ENCODE measurements around the gene ASAP2.

Gene ASAP2

DNA sequence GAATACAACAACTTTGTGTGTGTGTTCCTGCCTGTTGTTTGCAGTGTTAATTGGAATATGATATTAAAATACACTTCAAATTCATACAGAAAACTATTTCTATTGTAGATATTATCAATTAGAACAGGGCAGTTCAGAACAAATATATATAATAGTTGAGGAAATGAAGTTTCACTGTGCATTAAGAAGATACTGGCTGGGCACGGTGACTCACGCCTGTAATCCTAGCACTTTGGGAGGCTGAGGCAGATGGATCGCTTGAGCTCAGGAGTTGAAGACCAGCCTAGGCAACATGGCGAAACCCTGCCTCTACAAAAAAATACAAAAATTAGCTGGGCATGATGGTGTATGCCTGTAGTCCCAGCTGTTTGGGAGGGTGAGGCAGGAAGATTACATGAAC, 79.3 kb downstream of the ASAP2 start:
- Histone ChIP-seq H3K23ac (ENCODE audit: low read length) (no peak overlapping the region), H3K18ac (ENCODE audit: low read length) (no peak overlapping the region), H2BK15ac (replicated peaks; ENCODE audit: low read depth) (no peak overlapping the region), H3K4me1 (ENCODE audit: control insufficient read depth, low read depth, low read length) (no peaks in the 10 kb centered on the region), H2BK5ac (ENCODE audit: low read length) (no peak overlapping the region), H3K4me3 (ENCODE audit: low read length) (no peak overlapping the region), H4K5ac (ENCODE audit: low read length) (no peak overlapping the region), H2AK5ac (ENCODE audit: low read length) (no peak overlapping the region), H3K4ac (ENCODE audit: low read depth, low read length) (no peak overlapping the region), H3K27me3 (ENCODE audit: insufficient read depth, low read length, poor library complexity) (no peaks in the 10 kb centered on the region), H3K79me2 (ENCODE audit: control insufficient read depth, insufficient read depth, low read length) (no peaks in the 10 kb centered on the region), H3K36me3 (ENCODE audit: control insufficient read depth, insufficient read depth, low read length) (no peaks in the 10 kb centered on the region), H4K8ac (ENCODE audit: low read depth, low read length) (no peak overlapping the region), H2BK120ac (ENCODE audit: low read depth, low read length) (no peak overlapping the region), H3K56ac (ENCODE audit: low read length) (no peak overlapping the region), H3K27ac (ENCODE audit: low read depth, low read length) (no peak overlapping the region), H3K79me1 (ENCODE audit: low read length) (no peaks in the 10 kb centered on the region), H3K9ac (ENCODE audit: low read length) (no peak overlapping the region), H3K4me2 (ENCODE audit: low read length) (no peak overlapping the region)
- no CpG with 5 or more reads among the region's 4 CpGs for WGBS (ENCODE audit: extremely low coverage, insufficient coverage, low lambda C conversion rate)
- DNase-seq: no peak

GRCh38 chr2:9286554-9287399, 80.2 kb downstream of the ASAP2 start:
- Histone ChIP-seq H3K18ac (ENCODE audit: low read length) (no peak overlapping the region), H3K4ac (ENCODE audit: low read depth, low read length) (no peak overlapping the region), H3K4me3 (ENCODE audit: low read length) (no peak overlapping the region), H3K79me2 (ENCODE audit: control insufficient read depth, insufficient read depth, low read length) (no peaks in the 10 kb centered on the region), H3K27me3 (ENCODE audit: insufficient read depth, low read length, poor library complexity) (no peaks in the 10 kb centered on the region), H3K36me3 (ENCODE audit: control insufficient read depth, insufficient read depth, low read length) (no peaks in the 10 kb centered on the region), H4K5ac (ENCODE audit: low read length) (no peak overlapping the region), H4K8ac (ENCODE audit: low read depth, low read length) (no peak overlapping the region), H2BK5ac (ENCODE audit: low read length) (no peak overlapping the region), H3K79me1 (ENCODE audit: low read length) (no peaks in the 10 kb centered on the region), H3K27ac (ENCODE audit: low read depth, low read length) (no peak overlapping the region), H2AK5ac (ENCODE audit: low read length) (no peak overlapping the region), H3K4me2 (ENCODE audit: low read length) (no peak overlapping the region), H2BK15ac (replicated peaks; ENCODE audit: low read depth) (no peak overlapping the region), H2BK120ac (ENCODE audit: low read depth, low read length) (no peak overlapping the region), H3K56ac (ENCODE audit: low read length) (no peak overlapping the region), H3K9ac (ENCODE audit: low read length) (no peak overlapping the region), H3K4me1 (ENCODE audit: control insufficient read depth, low read depth, low read length) (no peaks in the 10 kb centered on the region), H3K23ac (ENCODE audit: low read length) (no peak overlapping the region)
- no peak for DNase-seq
- 100% methylated on average over 2 of the region's 12 CpGs for WGBS (ENCODE audit: extremely low coverage, insufficient coverage, low lambda C conversion rate)

DNA sequence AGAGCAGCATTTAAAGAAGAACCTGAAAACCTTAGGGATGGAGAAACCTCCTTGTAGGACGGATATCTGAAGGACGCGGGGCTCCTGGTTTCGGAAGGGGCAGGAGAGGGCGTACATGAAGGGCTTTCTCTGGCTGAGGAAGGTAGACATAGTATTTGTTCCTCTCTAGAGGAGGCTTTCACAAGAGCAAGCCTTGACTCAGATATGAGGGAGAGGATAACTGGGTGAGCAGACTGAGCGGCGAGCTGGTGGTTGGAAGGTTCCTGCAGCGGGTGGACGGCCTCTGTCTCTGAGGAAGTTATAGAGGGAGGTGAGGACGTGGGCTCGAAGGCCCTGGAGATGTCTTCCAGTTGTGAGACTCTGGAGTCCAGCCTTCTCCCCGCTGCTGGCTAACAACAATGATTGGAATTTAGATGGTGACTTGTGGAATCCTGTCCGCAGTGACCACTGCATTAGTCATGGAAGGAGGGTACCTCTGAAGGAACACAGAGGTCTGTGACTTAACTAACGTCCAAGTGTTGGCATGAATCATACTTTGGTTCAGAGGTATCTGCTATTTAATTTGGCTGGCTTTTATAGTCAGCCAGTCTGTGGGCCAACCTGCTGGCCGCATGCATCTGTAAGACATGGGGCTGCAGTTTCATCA, 80.9 kb downstream of the ASAP2 start:
- no peak overlapping the region for H4K8ac ChIP-seq (ENCODE audit: low read depth, low read length)
- no peaks in the 10 kb centered on the region for H3K36me3 ChIP-seq (ENCODE audit: control insufficient read depth, insufficient read depth, low read length)
- no peak overlapping the region for H3K4me2 ChIP-seq (ENCODE audit: low read length)
- no peaks in the 10 kb centered on the region for H3K27me3 ChIP-seq (ENCODE audit: insufficient read depth, low read length, poor library complexity)
- peak; percentile 68 for DNase-seq
- no peak overlapping the region for H3K23ac ChIP-seq (ENCODE audit: low read length)
- H2BK120ac ChIP-seq (ENCODE audit: low read depth, low read length): no peak overlapping the region
- no peak overlapping the region for H2BK15ac ChIP-seq (replicated peaks; ENCODE audit: low read depth)
- no peaks in the 10 kb centered on the region for H3K79me2 ChIP-seq (ENCODE audit: control insufficient read depth, insufficient read depth, low read length)
- H3K18ac ChIP-seq (ENCODE audit: low read length): no peak overlapping the region
- H3K4me3 ChIP-seq (ENCODE audit: low read length): no peak overlapping the region
- no peak overlapping the region for H4K5ac ChIP-seq (ENCODE audit: low read length)
- H3K79me1 ChIP-seq (ENCODE audit: low read length): no peaks in the 10 kb centered on the region
- WGBS (ENCODE audit: extremely low coverage, insufficient coverage, low lambda C conversion rate): no CpG with 5 or more reads among the region's 15 CpGs
- no peak overlapping the region for H3K9ac ChIP-seq (ENCODE audit: low read length)
- no peak overlapping the region for H3K27ac ChIP-seq (ENCODE audit: low read depth, low read length)
- H2AK5ac ChIP-seq (ENCODE audit: low read length): no peak overlapping the region
- no peak overlapping the region for H2BK5ac ChIP-seq (ENCODE audit: low read length)
- no peak overlapping the region for H3K4ac ChIP-seq (ENCODE audit: low read depth, low read length)
- H3K4me1 ChIP-seq (ENCODE audit: control insufficient read depth, low read depth, low read length): no peaks in the 10 kb centered on the region
- no peak overlapping the region for H3K56ac ChIP-seq (ENCODE audit: low read length)

DNA sequence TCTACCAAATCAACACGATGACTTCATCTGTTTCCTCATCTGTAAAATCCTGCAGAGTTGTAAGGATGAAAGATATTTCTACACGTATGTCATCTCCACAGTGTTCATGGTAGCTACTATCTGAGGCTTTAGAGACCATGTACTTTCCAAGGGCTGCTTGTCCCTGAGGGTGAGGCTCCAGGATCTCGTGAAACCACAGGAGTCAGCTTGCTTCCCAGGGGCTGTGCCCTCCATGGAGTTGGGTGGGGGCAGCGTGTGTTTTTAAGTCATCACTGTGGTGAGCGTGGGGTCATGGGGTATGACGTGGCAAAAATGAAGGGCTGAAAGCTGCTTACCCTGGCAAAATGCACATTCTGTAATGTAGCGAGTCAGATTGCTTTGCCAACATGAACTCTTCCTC, 81.6 kb downstream of the ASAP2 start:
- Histone ChIP-seq H3K9ac (ENCODE audit: low read length) (no peak overlapping the region), H3K23ac (ENCODE audit: low read length) (no peak overlapping the region), H3K4me2 (ENCODE audit: low read length) (no peak overlapping the region), H3K4me1 (ENCODE audit: control insufficient read depth, low read depth, low read length) (no peaks in the 10 kb centered on the region), H2AK5ac (ENCODE audit: low read length) (no peak overlapping the region), H3K27ac (ENCODE audit: low read depth, low read length) (no peak overlapping the region), H3K79me2 (ENCODE audit: control insufficient read depth, insufficient read depth, low read length) (no peaks in the 10 kb centered on the region), H3K18ac (ENCODE audit: low read length) (no peak overlapping the region), H4K8ac (ENCODE audit: low read depth, low read length) (no peak overlapping the region), H3K79me1 (ENCODE audit: low read length) (no peaks in the 10 kb centered on the region), H4K5ac (ENCODE audit: low read length) (no peak overlapping the region), H3K27me3 (ENCODE audit: insufficient read depth, low read length, poor library complexity) (no peaks in the 10 kb centered on the region), H3K4ac (ENCODE audit: low read depth, low read length) (no peak overlapping the region), H2BK15ac (replicated peaks; ENCODE audit: low read depth) (no peak overlapping the region), H3K56ac (ENCODE audit: low read length) (no peak overlapping the region), H3K36me3 (ENCODE audit: control insufficient read depth, insufficient read depth, low read length) (no peaks in the 10 kb centered on the region), H2BK120ac (ENCODE audit: low read depth, low read length) (no peak overlapping the region), H3K4me3 (ENCODE audit: low read length) (no peak overlapping the region), H2BK5ac (ENCODE audit: low read length) (no peak overlapping the region)
- DNase-seq: no peak
- no CpG with 5 or more reads among the region's 7 CpGs for WGBS (ENCODE audit: extremely low coverage, insufficient coverage, low lambda C conversion rate)

- H3K56ac ChIP-seq (ENCODE audit: low read length): no peak overlapping the region
- no peak overlapping the region for H2AK5ac ChIP-seq (ENCODE audit: low read length)
- no peak overlapping the region for H4K8ac ChIP-seq (ENCODE audit: low read depth, low read length)
- no peak overlapping the region for H4K5ac ChIP-seq (ENCODE audit: low read length)
- H2BK5ac ChIP-seq (ENCODE audit: low read length): no peak overlapping the region
- no peak overlapping the region for H3K4ac ChIP-seq (ENCODE audit: low read depth, low read length)
- H2BK120ac ChIP-seq (ENCODE audit: low read depth, low read length): no peak overlapping the region
- no peak overlapping the region for H3K4me2 ChIP-seq (ENCODE audit: low read length)
- H3K79me2 ChIP-seq (ENCODE audit: control insufficient read depth, insufficient read depth, low read length): no peaks in the 10 kb centered on the region
- H2BK15ac ChIP-seq (replicated peaks; ENCODE audit: low read depth): no peak overlapping the region
- H3K4me1 ChIP-seq (ENCODE audit: control insufficient read depth, low read depth, low read length): no peaks in the 10 kb centered on the region
- no peak for DNase-seq
- no peak overlapping the region for H3K27ac ChIP-seq (ENCODE audit: low read depth, low read length)
- no peak overlapping the region for H3K4me3 ChIP-seq (ENCODE audit: low read length)
- no peaks in the 10 kb centered on the region for H3K79me1 ChIP-seq (ENCODE audit: low read length)
- no peaks in the 10 kb centered on the region for H3K27me3 ChIP-seq (ENCODE audit: insufficient read depth, low read length, poor library complexity)
- H3K23ac ChIP-seq (ENCODE audit: low read length): no peak overlapping the region
- H3K36me3 ChIP-seq (ENCODE audit: control insufficient read depth, insufficient read depth, low read length): no peaks in the 10 kb centered on the region
- no peak overlapping the region for H3K9ac ChIP-seq (ENCODE audit: low read length)
- WGBS (ENCODE audit: extremely low coverage, insufficient coverage, low lambda C conversion rate): no CpG with 5 or more reads among the region's 5 CpGs
- H3K18ac ChIP-seq (ENCODE audit: low read length): no peak overlapping the region
These were observed 82.2 kb downstream of the ASAP2 start for GRCh38 chr2:9288681-9289338.

Measured in mesendoderm (in vitro differentiated cells).